Fibroblast of skin of back (primary cell): ENCODE measurements around the gene USP47.
A peak's percentile ranks its signal among the peaks of the same experiment; 100 is the strongest.
"Not testable (repeated sequence)": the region's sequence is repeated elsewhere in the genome, so short reads cannot be mapped to it uniquely, and the experiment has no call there.

ENCODE experiments used
- DNase-seq: peaks from one replicate; pipeline ENCODE4 v3.0.0-alpha.2; 2013

USP47 gene

DNA sequence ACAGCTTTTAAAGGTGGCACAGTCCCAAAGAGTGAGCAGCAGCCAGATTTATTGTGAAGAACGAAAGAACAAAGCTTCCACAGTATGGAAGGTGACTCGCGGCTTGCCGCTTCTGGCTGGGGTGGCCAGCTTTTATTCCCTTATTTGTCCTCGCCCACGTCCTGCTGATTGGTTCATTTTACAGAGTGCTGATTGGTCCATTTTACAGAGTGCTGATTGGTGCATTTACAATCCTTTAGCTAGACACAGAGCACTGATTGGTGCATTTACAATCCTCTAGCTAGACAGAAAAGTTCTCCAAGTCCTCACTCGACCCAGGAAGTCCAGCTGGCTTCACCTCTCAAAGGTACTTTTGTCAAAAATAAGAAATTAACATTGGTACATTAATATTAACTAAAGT lies 10.4 kb upstream of the USP47 start:
- not testable (repeated sequence) for DNase-seq

DNA sequence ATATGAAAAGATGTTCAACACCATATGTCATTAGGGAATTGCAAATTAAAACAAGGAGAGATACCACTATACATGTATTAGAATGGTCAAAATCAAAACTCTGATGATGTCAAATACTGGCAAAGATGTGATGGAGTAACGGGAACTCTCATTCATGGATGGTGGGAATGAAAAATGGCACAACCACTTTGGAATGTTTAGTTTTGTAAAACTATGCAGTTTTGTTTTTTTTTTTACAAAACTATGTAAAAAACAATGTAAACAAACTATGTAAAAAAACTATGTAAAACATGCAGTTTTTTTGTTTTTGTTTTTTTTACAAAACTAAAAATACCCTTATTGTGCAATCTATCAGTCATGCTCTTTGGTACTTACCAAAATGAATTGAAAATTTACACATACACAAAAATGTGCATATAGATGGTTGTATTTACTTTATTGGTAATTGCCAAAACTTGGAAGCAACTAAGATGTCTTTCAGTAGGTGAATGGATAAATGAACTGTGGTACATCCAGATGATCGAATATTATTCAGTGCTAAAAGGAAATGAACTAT lies 5.0 kb upstream of the USP47 start:
- DNase-seq = peak; percentile 78

DNA sequence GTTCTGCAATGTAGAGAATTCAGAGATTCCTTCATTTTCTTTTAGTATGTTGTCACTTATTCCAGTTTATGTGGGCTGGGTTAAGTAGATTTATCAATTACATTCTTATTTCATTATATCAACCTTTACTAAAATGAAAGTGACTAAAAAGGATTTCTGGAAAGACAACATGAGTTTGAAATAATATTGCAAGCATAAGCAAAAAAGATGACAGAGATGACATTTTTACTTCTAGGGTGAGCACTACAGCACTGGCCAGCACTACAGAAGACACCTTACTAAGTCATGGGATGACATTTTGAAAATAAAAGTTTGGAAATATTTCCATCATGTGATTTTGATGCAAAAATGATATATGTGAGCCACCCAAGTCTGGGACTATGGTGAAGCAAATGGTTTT lies 2.1 kb upstream of the USP47 start:
- DNase-seq = no peak

DNA sequence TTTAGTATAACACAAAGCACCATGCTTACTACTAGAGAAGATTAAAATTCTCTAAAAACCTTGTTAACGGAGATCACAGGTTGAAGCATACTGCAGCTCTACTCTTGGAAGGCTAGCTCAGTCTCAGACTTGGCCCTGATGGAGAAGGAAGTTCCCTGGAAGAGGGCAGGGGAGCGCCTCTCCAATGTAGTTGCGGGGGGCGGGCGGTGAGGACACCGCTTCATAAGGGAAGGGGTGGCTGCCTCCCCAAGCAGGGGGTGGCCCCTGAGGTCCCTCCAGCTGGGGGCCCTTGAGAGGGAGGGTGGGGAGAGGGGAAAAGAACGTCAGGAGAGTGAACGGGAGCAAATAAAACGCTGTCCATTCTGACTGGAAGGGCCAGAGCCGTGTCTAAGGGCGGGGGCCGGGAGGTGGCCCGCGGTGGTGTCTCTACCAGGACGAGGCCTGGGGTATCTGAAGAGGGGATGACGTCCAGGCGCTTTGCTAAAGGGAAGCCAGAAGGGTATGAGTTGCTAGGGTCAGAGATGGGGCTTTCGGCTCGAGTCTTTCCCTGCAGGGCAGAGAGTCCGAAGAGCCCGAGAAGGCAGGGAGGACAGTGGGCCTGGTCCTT lies 553 bp upstream of the USP47 start:
- DNase-seq = peak; percentile 30

DNA sequence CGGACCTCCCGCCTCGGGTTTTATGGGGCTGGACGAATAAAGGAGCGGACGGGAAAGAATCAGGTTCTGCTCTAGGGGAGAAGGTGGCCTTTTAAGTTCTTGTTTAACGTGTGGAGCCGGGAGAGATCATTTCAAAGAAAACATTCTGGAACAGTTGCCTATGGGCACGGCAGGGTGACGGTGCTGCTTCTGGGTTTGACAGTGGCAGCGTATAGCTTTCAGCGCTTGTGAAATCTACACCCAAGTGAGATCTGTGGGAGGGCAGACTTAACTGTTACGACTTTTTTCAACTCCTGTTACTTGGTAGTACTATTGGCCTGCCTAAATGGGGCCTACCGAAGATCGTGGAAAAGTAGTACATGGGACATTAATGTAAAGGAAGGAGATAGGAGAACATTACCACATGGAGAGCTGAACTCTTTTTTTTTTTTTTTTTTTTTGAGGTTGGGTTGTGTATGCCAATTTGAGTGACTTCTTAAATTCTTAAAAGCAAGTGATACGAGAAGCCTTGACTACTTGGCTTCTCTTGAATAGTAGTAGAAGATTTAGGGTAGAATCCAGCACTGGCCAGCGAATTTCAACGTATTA lies 743 bp downstream of the USP47 start:
- peak; percentile 85 for DNase-seq

DNA sequence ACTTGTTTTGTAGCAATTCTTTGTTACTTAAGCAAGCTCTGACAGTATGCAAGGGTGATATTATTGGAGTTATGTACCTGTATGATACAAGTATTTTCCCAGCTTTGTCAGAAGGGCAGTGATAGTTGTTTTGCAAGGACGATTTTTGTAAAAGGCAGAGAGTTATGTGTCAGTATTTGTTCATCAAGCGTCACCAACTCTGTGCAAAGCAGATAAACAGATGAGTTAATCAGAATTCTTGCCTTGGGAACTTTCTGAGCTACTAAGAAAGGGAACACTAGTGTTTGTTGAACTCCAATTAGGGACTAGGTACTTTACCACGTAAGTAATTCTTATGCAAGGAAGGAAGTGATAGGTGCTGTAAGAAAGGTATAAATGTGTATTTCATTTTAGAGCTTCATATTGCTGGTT lies 1.4 kb downstream of the USP47 start:
- DNase-seq = peak; percentile 73

DNA sequence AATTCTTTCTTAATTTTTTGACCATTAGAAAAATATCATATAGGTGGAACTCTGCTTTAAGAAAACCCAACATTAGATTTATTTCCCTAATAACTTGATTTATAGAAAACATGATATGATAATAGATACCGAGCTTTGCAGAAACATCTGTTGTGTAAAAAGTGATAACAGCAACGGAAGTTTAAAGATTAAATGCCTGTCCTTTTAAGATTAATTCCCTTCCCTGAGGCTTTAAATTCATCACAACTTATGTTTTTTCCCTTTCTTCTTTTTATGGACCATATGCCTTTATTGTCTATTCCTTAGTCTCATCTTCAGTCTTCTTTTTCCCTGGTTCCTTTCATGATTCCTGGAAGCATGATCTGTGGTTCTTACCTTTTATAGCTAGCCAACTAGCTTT lies 1.9 kb downstream of the USP47 start:
- DNase-seq = no peak

DNA sequence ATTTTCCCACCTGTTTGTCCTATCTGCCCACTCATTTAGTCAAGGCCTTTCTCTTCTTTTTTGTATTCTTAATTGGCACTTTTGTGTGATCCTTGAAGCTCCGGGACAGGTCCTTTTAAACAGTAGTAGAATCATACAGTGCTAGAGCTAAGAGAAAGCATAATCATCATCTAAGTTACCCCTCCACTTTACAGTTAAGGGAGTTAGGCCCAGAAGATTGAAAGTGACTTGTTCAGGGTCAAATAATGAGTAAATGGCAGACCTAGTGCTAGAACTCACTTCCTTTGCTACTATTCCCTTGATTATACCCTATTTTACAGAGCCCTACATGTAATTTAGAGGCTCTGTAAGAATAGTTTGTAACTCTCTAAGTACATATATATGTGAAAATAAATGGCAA lies 2.5 kb downstream of the USP47 start:
- no peak for DNase-seq

DNA sequence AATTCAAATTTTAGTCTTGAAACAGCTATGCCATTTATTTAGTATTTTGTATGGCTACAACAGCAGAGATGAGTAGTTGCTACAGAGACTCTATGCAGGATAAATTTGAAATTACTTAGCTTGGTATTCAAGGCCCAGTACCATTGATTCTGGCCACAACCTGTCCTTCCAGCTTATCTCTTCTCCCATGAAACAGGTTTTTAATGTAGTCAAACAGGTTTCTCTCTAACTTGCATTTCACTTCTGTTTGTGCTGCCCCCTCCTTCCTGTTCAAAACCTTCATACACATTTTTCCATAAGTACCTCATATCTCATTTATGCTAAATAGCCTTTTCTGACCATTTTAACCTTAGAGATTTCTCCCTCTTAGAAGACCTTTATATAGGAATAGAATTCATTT lies 3.3 kb downstream of the USP47 start:
- no peak for DNase-seq

DNA sequence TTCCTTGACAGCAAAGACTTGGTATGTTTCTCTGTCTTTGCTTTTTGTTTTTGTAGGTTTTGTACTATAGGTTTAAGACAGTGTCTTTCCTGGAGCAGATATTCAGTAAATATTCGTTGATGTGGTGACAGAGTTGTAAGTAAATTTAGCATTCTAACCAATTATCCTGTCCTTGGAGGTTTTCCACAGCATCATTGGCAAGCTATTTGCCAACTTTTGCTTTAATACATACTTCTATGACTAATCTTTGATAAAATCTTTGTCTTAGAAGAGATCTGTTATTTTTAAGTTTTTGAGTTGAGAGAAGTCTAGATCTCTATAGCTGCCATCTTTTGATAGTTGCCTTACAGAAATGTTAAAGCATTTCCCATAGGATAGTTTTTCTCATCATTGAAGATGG lies 3.8 kb downstream of the USP47 start:
- DNase-seq = peak; percentile 54

DNA sequence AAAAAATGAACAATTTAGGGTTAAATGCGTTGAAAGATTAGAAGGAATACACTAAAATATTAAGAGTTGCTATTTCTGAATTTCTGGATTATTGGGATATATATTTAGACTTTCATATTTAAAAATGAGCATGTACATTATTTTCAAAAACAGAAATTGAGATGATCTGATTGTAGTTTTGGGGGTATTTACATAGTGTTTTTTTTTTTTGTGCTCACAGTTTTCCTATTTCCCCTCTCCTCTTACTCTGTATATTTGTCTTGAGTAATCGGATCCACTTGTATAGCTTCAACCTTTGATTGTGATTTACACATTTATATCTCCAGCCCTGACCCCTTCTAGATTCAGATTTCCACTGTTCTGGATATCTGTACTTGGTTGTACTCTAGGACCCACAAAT lies 5.3 kb downstream of the USP47 start:
- no peak for DNase-seq

DNA sequence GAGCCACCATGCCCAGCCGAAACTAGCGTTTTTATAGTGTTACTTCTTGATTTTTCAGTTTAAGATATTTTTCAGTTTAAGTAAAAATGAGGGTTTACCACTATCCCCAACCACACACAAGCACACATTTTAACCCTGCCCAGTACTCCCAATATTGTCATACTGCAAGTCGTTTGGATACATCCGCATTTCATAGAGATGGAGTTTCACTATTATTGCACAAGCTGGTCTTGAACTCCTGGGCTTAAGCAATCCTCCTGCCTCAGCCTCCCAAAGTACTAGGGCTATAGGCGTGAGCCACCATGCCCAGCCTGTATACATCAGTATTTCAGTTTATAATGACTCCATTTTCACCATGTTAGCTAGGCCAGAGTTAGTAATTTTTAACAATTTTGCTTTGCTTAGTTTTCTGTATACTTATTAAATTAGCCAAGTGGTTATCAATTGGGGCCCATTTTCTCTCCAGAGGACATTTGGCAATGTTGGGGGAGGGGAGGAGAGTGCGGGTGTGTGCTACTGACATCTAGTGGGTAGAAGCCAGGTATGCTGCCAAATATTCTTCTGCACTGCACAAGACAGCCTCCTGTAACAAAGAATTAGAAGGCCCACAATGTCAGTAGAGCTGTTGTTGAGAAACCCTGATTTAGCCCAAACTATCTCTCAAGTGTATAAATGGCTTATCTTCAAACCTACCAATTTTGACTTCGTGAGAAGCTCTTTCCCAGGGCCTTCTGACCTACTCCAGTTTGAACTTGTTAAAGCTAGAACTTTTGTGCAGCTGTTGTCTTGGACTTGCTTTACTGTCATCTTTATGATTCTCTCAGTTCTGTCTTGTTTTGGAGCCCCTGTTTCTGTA lies 7.3 kb downstream of the USP47 start:
- DNase-seq = peak; percentile 59

DNA sequence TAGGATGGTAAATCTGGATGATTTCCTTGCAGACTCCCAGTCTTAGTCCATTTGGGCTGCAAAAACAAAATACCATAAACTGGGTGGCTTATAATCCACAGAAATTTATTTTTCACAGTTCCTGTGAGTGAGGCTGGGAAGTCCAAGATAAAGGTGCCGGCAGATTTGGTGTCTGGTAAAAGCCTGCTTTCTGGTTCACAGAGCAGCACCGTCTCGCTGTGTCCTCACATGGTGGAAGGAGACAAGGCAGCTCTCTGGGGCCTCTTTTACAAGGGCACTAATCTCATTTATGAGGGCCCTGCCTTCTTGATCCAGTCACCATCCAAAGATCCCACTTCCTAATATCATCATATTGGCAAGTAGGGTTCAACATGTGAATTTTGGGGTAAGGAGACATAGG lies 8.9 kb downstream of the USP47 start:
- DNase-seq = no peak

DNA sequence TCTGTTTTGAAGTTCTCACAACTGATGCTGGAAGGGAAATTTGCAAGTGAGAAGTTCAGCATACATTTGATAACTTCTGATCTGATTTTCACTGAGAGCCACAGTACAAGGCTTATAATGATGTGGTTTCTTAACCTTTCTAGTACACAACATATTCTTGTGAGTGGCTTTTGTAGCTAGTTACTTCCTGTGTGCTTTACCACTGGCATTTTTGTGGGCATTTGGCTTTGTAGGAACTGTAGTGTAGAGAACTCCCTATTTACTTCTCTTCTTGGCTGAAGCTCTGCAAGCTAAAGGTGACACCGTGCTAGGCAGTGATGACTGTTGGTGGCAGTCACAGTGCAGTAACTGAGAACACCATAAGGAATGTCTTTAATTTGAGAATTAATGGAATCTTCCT lies 14.9 kb downstream of the USP47 start:
- peak; percentile 28 for DNase-seq

DNA sequence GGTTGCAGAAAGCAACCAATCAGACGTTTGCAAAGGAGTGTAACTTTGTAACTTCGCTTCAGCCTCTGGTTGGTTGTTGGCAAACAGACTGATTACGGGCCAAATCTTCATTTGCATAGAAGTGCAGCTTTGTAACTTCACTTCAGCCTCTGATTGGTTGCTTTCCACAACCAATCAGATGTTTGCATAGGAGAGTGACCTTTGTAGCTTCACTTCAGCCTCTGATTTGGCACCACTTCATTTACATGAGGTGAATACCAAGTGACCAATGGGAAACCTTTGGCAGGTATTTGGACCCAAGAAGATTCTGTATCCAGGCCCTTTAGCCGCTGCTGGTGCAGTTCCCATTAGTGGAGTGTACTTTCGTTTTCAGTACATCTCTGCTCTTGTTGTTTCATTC lies 16.0 kb downstream of the USP47 start:
- DNase-seq = no peak

DNA sequence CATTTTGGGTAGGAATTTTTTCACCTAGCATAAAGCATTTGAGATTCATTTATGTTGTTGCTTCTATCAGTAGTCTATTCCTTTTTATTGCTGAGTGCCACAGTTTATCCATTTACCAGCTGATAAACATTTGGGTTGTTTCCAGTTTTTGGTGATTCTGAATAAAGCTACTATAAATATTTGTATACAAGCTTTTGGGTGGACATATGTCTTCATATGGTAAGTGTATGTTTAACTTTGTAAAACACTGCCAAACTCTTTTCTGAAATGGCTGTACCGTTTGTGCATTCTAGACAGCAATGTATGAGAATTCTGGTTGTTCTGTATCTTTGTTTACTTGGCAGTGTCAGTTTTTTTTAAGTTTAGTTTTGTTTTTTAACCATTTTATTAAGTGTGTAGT lies 16.9 kb downstream of the USP47 start:
- DNase-seq = no peak

DNA sequence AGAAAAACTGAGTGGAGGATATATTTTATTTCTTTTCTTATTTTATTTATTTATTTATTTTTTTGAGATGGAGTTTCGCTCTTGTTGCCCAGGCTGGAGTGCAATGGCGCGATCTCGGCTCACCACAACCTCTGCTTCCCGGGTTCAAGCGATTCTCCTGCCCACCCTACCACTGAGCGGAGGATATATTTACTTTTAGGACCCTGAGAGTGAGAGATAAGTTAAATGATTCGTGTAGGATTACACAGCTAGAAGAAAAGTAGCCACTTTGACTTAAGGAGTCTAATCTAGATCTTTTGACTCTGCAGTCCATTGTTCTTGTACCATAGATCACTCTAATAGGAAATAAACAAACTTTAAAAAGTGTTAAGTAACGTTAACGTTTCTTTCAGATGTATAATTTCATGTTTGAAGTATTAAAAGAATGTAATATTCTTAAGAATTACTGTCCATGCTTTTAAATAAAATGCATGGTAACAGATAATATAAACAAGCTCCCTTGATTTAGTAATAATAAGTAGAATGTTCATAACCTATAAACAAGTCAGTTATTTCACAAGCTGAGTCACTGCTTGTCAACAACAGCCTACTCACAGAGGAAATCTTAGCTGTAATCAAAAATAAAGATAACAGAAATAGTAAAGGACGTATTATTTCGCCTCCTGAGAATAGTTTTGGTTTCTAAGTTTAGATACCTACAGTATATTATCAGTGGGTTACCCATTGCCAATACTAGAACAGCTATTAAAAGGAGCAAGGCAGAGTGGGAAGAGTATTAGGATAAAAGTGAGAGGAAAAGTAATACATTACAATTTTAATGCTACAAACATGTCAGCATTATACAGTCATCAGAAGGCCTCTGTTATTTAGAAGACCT lies 18.6 kb downstream of the USP47 start:
- DNase-seq = no peak

DNA sequence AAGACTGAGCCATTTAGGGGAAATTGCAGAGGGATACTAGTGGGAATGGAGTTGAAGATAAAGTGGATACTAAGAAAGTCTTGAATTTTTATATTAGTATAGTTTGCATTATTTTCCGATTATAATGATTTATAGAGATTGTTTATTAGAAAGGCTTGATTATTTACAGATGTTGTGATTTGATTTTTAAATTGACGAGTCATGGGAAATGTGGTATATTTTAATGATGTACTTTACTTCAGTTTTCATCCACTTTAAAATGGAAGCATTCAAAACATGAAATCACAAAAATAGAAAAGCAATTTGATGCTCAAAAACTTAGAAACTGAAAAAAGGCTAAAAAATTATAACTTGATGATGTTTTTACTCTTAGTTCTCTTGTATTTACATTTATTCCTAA lies 21.2 kb downstream of the USP47 start:
- DNase-seq = no peak

DNA sequence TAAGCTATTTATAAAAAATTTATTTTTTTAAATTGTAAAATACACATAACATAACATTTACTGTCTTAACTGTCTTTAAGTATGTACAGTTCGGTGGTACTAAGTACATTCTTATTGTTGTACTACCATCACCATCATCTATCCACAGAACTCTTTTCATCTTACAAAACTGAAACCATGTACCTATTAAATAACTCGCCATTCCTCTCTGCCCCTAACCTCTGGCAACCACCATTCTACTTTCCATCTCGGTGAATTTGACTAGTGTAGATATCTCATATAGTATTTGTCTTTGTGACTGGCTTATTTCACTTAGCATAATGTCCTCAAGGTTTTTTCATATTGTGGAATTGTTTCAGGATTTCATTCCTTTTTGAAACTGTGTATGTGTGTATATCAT lies 22.6 kb downstream of the USP47 start:
- DNase-seq = no peak

DNA sequence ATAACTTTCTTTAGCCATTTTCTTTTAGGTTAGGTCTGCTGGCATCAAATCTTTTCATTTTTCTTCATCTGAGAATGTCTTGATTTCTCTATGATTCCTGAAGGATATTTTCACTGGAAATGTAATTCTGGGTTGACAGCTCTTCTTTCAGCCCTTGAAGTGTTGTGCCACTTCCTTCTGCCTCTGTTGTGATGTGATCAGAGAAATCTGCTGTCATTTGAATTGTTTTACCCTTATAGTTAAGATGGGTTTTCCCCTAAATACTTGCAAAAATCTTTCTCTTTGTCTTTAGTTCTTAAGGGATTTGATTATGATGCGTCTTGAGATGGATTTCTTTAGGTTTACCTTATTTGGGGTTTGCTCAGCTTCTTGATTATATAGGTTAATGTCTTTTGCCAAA lies 23.0 kb downstream of the USP47 start:
- no peak for DNase-seq

DNA sequence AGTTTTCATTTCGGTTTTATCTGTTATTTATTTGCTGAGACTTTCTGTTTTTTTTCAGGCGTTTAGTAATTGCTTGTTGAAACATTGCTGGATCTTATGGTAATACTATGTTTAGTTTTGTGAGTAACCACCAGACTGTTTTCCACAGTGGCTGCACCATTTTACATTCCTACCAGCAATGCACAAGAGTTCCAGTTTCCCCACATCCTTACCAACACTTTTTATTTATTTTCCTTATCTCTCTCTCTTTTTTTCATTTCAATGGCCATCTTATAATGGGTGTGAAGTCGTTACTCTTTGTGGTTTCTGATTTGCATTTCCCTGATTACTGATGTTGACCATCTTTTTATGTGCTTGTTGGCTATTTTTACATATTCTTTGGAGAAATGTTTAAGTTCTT lies 23.7 kb downstream of the USP47 start:
- DNase-seq = peak; percentile 22

DNA sequence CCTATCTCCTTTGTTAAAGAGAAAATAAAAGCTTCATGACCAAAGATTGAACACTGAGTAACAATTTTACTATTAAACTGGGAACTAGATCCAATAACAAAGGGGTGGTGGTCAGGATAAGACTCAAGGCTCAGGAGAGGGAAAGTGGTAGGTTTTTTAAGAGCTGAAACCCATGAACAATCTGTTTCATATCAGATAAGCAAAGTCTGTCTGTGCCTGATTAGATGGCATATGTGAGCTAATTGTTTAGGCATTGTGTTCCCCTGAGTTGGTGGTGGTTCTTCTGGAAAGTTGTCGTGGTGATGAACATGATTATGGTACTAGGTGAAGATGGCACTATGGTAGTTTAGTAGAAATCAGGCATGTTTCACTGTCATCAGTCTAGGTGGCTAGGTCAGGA lies 24.4 kb downstream of the USP47 start:
- no peak for DNase-seq

DNA sequence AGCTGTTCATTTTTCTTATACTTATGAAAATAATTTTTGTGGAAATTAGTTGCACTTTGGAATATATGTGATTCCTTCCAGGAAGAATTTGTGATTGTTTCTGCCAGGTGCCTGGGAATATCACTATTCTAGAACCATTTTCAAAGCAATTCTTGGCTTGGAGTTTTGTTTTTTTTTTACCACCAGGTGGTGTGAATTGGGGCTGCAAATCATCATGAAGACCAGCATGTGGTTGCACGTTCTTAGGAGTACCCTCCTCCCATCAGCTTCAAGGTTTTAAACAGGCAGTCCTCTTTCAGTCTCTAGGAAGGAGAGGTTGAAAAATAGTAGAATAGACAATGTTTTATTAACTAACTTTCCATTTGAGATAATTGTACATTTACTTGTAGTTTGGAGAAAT lies 25.9 kb downstream of the USP47 start:
- no peak for DNase-seq
